GM18520 (cell line): ENCODE measurements around the gene PCDHGB1.
"Not testable (repeated sequence)": the region's sequence is repeated elsewhere in the genome, so short reads cannot be mapped to it uniquely, and the experiment has no call there.

Experiments
- ATAC-seq: cut with Tn5 transposase; IDR thresholded peaks from one replicate; pipeline ENCODE4 v1.9.1; 2021; ENCODE audit not compliant: unreplicated experiment

The PCDHGB1 gene

GRCh38 chr5:141345327-141345726, 4.6 kb upstream of the PCDHGB1 start:
- ATAC-seq, result no peak

- ATAC-seq, result not testable (repeated sequence)
These were observed 3.9 kb upstream of the PCDHGB1 start for GRCh38 chr5:141346017-141346416.

- ATAC-seq, result no peak
These were observed 1.7 kb downstream of the PCDHGB1 start for GRCh38 chr5:141351591-141351990.

GRCh38 chr5:141354900-141355469, 5.1 kb downstream of the PCDHGB1 start, which contains the start of gene PCDHGA4:
Gene PCDHGA4 (plus strand): TSS chr5:141355021. CDS start chr5:141355108, 87 bp downstream.
- ATAC-seq, result no peak

- no peak for ATAC-seq
These were observed 5.7 kb downstream of the PCDHGB1 start for GRCh38 chr5:141355641-141356040.

GRCh38 chr5:141356133-141356532, 6.2 kb downstream of the PCDHGB1 start:
- no peak for ATAC-seq

GRCh38 chr5:141356950-141357349, 7.1 kb downstream of the PCDHGB1 start:
- ATAC-seq, result no peak

- no peak for ATAC-seq
These were observed 10.0 kb downstream of the PCDHGB1 start, which contains the start of gene PCDHGB2 for GRCh38 chr5:141359790-141360426. Gene PCDHGB2 (plus strand): TSS chr5:141359994. CDS start chr5:141360136, 142 bp downstream.

GRCh38 chr5:141360685-141361084, 10.8 kb downstream of the PCDHGB1 start:
- no peak for ATAC-seq

GRCh38 chr5:141362719-141363118, 12.8 kb downstream of the PCDHGB1 start:
- no peak for ATAC-seq

- no peak for ATAC-seq
These were observed 14.2 kb downstream of the PCDHGB1 start, which contains the start of gene PCDHGA5 for GRCh38 chr5:141363952-141364660. Gene PCDHGA5 (plus strand): TSS chr5:141364162. CDS start chr5:141364331, 169 bp downstream.

GRCh38 chr5:141366016-141366896, 16.4 kb downstream of the PCDHGB1 start:
- no peak for ATAC-seq

GRCh38 chr5:141369994-141370848, 20.3 kb downstream of the PCDHGB1 start, which contains the start of gene PCDHGB3:
Gene PCDHGB3 (plus strand): TSS chr5:141370242. CDS start chr5:141370395, 153 bp downstream.
- no peak for ATAC-seq

GRCh38 chr5:141371572-141372475, 21.9 kb downstream of the PCDHGB1 start:
- no peak for ATAC-seq

GRCh38 chr5:141373673-141374317, 23.9 kb downstream of the PCDHGB1 start, which contains the start of gene PCDHGA6:
Gene PCDHGA6 (plus strand): TSS chr5:141373891. CDS start chr5:141374084, 193 bp downstream.
- ATAC-seq, result no peak

GRCh38 chr5:141374627-141375026, 24.7 kb downstream of the PCDHGB1 start:
- no peak for ATAC-seq

GRCh38 chr5:141375444-141376155, 25.7 kb downstream of the PCDHGB1 start:
- not testable (repeated sequence) for ATAC-seq
